Heart left ventricle (tissue), 13 donors: ENCODE measurements around the gene PHLDB3.

Experiments used
- CTCF ChIP-seq, 12 donors: fragments of 200-600 bp; sonication (generic) in 4 of 12; IDR thresholded peaks; one replicate each; pipeline versions ENCODE4 v1.5.0 to v1.8.0; 2018 to 2022; ENCODE audit warnings: antibody characterized with exemption in 12 of 12, mild to moderate bottlenecking in 5 of 12
- POLR2A ChIP-seq, 2 donors: fragments of 450-650 bp; IDR thresholded peaks; one replicate each; pipeline ENCODE4 v1.6.1; 2017; ENCODE audit warnings: antibody characterized with exemption in 2 of 2, mild to moderate bottlenecking in 2 of 2, moderate library complexity in 2 of 2
- donor health status: ischemic (EF 13 %, LVEDD 7.1; RV severe dilation, severe dysfunction).
- donor health status: DM: no; HTN: yes; CAD: no.
- donor health status: DM: no; HTN: no; CAD: no.
- donor health status: ischemic (EF 25% LVEDD 6.9; RV normal size, moderate dysfunction).
- donor health status: ischemic (EF 25% LVEDD 5.7; RV mildly dilated, moderate dysfunction).
- donor health status: ischemic (EF 35%, LVEDD 5.7; RV mildly dilated, moderate dysfunction).
- donor health status: nonischemic (EF 11% LVEDD 7.7; RV severe dilation, severe dysfunction).
- donor health status: DM: yes; HTN: yes; CAD: no.
- donor health status: PGD.
- donor health status: ischemic (EF 29% LVEDD 5.4; RV normal size, mild dysfunction).
- donor health status: nonischemic (EF 23%, LVEDD 6.1; RV moderate dilation, normal function).

DNA sequence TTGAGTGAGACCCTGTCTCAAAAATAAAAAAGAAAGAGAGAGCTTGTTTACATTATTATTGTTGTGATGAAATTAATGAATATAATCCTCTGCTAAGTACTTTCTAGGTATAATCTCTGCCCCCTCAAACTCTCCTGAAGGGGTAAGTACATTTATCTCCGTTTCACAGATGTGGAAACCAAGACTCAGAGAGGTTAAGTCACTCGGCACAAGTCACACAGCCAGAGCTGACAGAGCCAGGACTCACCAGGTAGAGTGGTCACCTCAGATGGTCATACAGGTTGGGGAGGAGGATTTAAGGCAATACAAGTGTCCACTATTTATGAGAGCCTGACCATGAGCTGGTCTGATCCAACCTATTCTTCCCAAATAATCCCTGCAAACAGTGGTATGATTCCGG is 24.0 kb downstream of the PHLDB3 start:
- TF ChIP-seq CTCF (IDR thresholded peaks at IDR 0.05) (no peak), POLR2A (IDR thresholded peaks at IDR 0.05) (no peak)
